HG03045 (cell line): Measurements from ENCODE around the gene DHCR24.
"Not testable (repeated sequence)": the region's sequence is repeated elsewhere in the genome, so short reads cannot be mapped to it uniquely, and the experiment has no call there.

ENCODE experiments used
- ATAC-seq: cut with Tn5 transposase; IDR thresholded peaks from one replicate; pipeline ENCODE4 v1.9.1; 2021; ENCODE audit warnings: mild to moderate bottlenecking, moderate library complexity; ENCODE audit not compliant: unreplicated experiment

The DHCR24 gene

GRCh38 chr1:54888080-54888733 lies 1.2 kb upstream of the DHCR24 start:
- ATAC-seq: no peak

GRCh38 chr1:54887665-54888071 lies 673 bp upstream of the DHCR24 start:
- ATAC-seq: no peak

GRCh38 chr1:54885807-54886723 lies 930 bp downstream of the DHCR24 start:
- no peak for ATAC-seq

GRCh38 chr1:54885237-54885679 lies 1.7 kb downstream of the DHCR24 start:
- no peak for ATAC-seq

GRCh38 chr1:54884768-54885167 lies 2.2 kb downstream of the DHCR24 start:
- ATAC-seq: no peak

GRCh38 chr1:54884135-54884586 lies 2.8 kb downstream of the DHCR24 start:
- no peak for ATAC-seq

GRCh38 chr1:54883349-54884102 lies 3.5 kb downstream of the DHCR24 start:
- no peak for ATAC-seq

GRCh38 chr1:54882519-54882918 lies 4.5 kb downstream of the DHCR24 start:
- ATAC-seq: no peak

GRCh38 chr1:54881604-54882003 lies 5.4 kb downstream of the DHCR24 start:
- ATAC-seq: not testable (repeated sequence)

GRCh38 chr1:54879872-54880271 lies 7.1 kb downstream of the DHCR24 start:
- ATAC-seq: no peak

GRCh38 chr1:54876814-54877213 lies 10.2 kb downstream of the DHCR24 start:
- ATAC-seq: no peak

GRCh38 chr1:54875000-54875399 lies 12.0 kb downstream of the DHCR24 start:
- no peak for ATAC-seq

- ATAC-seq: no peak
Measured at GRCh38 chr1:54874079-54874830, 12.7 kb downstream of the DHCR24 start.

GRCh38 chr1:54872036-54872331 lies 15.0 kb downstream of the DHCR24 start:
- ATAC-seq: no peak

GRCh38 chr1:54871275-54872035 lies 15.5 kb downstream of the DHCR24 start:
- ATAC-seq: no peak

GRCh38 chr1:54870869-54871268 lies 16.1 kb downstream of the DHCR24 start:
- ATAC-seq: no peak

GRCh38 chr1:54869173-54869851 lies 17.7 kb downstream of the DHCR24 start:
- no peak for ATAC-seq

GRCh38 chr1:54867717-54868057 lies 19.3 kb downstream of the DHCR24 start:
- ATAC-seq: no peak
